ENCODE results near the gene PATZ1.

GRCh38 chr22:31295360-31295759 lies 50.8 kb downstream of the PATZ1 start:
- TF ChIP-seq CTCF (IDR thresholded peaks at IDR 0.05) = no peak
- no peak for TF ChIP-seq POLR2A (IDR thresholded peaks at IDR 0.05)

Data from testis (tissue), 2 donors.